Bronchial epithelial cell (primary cell): ENCODE results near the gene CCDC179. TPM values are rescaled to one million over a fixed set of nuclear protein-coding genes. Genes with fewer than 3 reads are reported as not detected.

Experiments used
- DNase-seq: peaks from one replicate; pipeline ENCODE4 v3.0.0-alpha.2; 2010; ENCODE audit warnings: low read depth
- FAIRE-seq: peaks from 2 replicates; lab custom pipeline; 2011; peaks lifted over from hg19 to GRCh38; lab: Jason Lieb, UNC
- H3K27me3 ChIP-seq: 2 replicates; pipeline ENCODE4 v1.5.1; 2011; ENCODE audit warnings: low read length; ENCODE audit not compliant: control insufficient read depth, insufficient read depth
- H3K36me3 ChIP-seq: 2 replicates; pipeline ENCODE4 v1.5.1; 2011; ENCODE audit warnings: low read length; ENCODE audit not compliant: control insufficient read depth, insufficient read depth
- H3K4me3 ChIP-seq: 2 replicates; pipeline ENCODE4 v1.5.1; 2011; ENCODE audit warnings: mild to moderate bottlenecking, low read depth, low read length, control low read depth
- CTCF ChIP-seq: IDR thresholded peaks from 2 replicates; pipeline ENCODE4 v1.5.1; 2011; ENCODE audit warnings: mild to moderate bottlenecking, moderate library complexity, low read length, control low read depth, inconsistent platforms; ENCODE audit not compliant: insufficient read depth, severe bottlenecking
- total RNA-seq: library from RNA; depleted of rRNA; stranded (reverse); fragments of >200 nt; gene quantifications from 2 replicates; pipeline ENCODE4 v1.2.1, GENCODE V29; 2014

CCDC179 gene
- total RNA-seq, 1 donor from 2014 or later, result not detected

GRCh38 chr11:22807855-22808570 is 52.3 kb downstream of the CCDC179 start:
- DNase-seq, result peak; percentile 68
- H3K27me3 ChIP-seq, result peaks cover 2% of the 10 kb centered on the region
- no peak overlapping the region for H3K4me3 ChIP-seq
- no peaks in the 10 kb centered on the region for H3K36me3 ChIP-seq
- TF ChIP-seq CTCF, result no peak
- FAIRE-seq, result no peak

GRCh38 chr11:22807391-22807790 is 52.9 kb downstream of the CCDC179 start:
- FAIRE-seq (no peak), DNase-seq (no peak)
- peaks cover 2% of the 10 kb centered on the region for H3K27me3 ChIP-seq
- no peaks in the 10 kb centered on the region for H3K36me3 ChIP-seq
- no peak for TF ChIP-seq CTCF
- no peak overlapping the region for H3K4me3 ChIP-seq

DNA sequence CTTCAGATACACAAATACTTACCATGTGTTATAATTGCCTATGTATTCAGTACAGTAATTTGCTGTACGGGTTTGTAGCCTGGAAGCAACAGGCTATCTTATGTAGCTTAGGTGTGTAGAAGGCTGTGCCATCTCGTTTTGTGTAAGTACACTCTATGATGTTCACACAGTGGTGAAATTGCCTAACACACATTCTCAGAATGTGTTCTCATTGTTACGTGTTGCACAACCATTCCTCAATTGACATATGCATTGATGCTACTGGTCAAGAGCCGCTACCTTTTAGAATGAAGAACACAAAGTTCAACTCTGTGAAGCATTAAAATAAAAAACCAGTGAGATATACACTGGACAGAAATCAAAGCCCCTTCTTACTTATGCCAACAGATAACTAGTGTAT is 57.4 kb downstream of the CCDC179 start:
- no peak for FAIRE-seq
- Histone ChIP-seq H3K27me3 (peaks cover 2% of the 10 kb centered on the region), H3K4me3 (no peak overlapping the region), H3K36me3 (no peaks in the 10 kb centered on the region)
- no peak for TF ChIP-seq CTCF
- DNase-seq, result no peak

- H3K27me3 ChIP-seq, result peaks cover 2% of the 10 kb centered on the region
- FAIRE-seq, result no peak
- TF ChIP-seq CTCF, result no peak
- no peaks in the 10 kb centered on the region for H3K36me3 ChIP-seq
- DNase-seq, result no peak
- no peak overlapping the region for H3K4me3 ChIP-seq
These were observed 59.8 kb downstream of the CCDC179 start for GRCh38 chr11:22800482-22800881.

GRCh38 chr11:22798901-22799300 is 61.4 kb downstream of the CCDC179 start:
- no peak for TF ChIP-seq CTCF
- Histone ChIP-seq H3K27me3 (no peaks in the 10 kb centered on the region), H3K4me3 (no peak overlapping the region), H3K36me3 (no peaks in the 10 kb centered on the region)
- DNase-seq (no peak), FAIRE-seq (no peak)

DNA sequence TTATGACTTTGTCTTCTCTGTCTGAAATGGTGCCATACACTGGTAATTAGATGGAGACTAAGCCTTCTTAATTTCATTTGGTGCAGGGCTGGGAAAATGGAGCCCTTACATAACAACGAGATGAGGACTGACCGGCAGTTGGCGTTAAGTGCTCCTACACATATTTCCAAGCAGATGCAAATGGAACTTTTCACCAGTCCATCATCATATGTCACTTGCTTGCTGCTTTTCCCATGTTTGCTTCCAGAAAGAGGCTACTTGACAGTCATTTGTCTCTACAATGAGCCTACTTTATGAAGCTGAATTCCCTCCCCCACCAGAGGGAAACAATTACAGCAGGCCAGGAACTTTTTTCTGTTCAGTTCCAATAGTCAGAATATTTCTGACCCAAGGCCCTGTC is 63.2 kb downstream of the CCDC179 start:
- Histone ChIP-seq H3K27me3 (no peaks in the 10 kb centered on the region), H3K36me3 (no peaks in the 10 kb centered on the region), H3K4me3 (no peak overlapping the region)
- no peak for TF ChIP-seq CTCF
- DNase-seq (no peak), FAIRE-seq (no peak)
